Duodenal mucosa (tissue), 2 donors: ENCODE results near the gene SLC7A10.
A peak's percentile ranks its signal among the peaks of the same experiment; 100 is the strongest.

Experiments used
- H3K27ac ChIP-seq: one replicate; pipeline ENCODE4 v1.7.0; 2013; ENCODE audit warnings: low read depth, low read length
- H3K27me3 ChIP-seq, 2 donors: one replicate each; pipeline ENCODE4 v1.7.0; 2013; ENCODE audit warnings: low read length in 2 of 2, control low read depth in 1 of 2; ENCODE audit not compliant: insufficient read depth in 2 of 2, control insufficient read depth in 1 of 2
- H3K36me3 ChIP-seq, 2 donors: one replicate each; pipeline ENCODE4 v1.7.0; 2013; ENCODE audit warnings: low read length in 2 of 2, control low read depth in 1 of 2; ENCODE audit not compliant: insufficient read depth in 2 of 2, control insufficient read depth in 1 of 2
- H3K4me1 ChIP-seq, 2 donors: one replicate each; pipeline ENCODE4 v1.7.0; 2013; ENCODE audit warnings: low read length in 2 of 2, control low read depth in 1 of 2; ENCODE audit not compliant: insufficient read depth in 2 of 2, control insufficient read depth in 1 of 2
- H3K4me3 ChIP-seq, 2 donors: one replicate each; pipeline ENCODE4 v1.7.0; 2013; ENCODE audit warnings: low read length in 2 of 2, low read depth in 1 of 2
- H3K9ac ChIP-seq, 2 donors: one replicate each; pipeline ENCODE4 v1.7.0; 2013; ENCODE audit warnings: low read length in 2 of 2, low read depth in 1 of 2
- H3K9me3 ChIP-seq, 2 donors: one replicate each; pipeline ENCODE4 v1.7.0; 2013; ENCODE audit warnings: low read length in 2 of 2, control low read depth in 1 of 2; ENCODE audit not compliant: control insufficient read depth in 1 of 2

SLC7A10 gene

GRCh38 chr19:33177417-33177979 lies 48.2 kb downstream of the SLC7A10 start:
- Histone ChIP-seq H3K4me1 (peaks cover 16 to 23% of the 10 kb centered on the region in 2 donors), H3K4me3 (peak overlapping the region; percentile 70 to 92), H3K9ac (peak overlapping the region; percentile 21 to 38), H3K27me3 (no peaks in the 10 kb centered on the region), H3K27ac (peak overlapping the region; percentile 76), H3K9me3 (no peaks in the 10 kb centered on the region), H3K36me3 (no peaks in the 10 kb centered on the region)

- Histone ChIP-seq H3K36me3 (no peaks in the 10 kb centered on the region), H3K4me1 (peaks cover 21 to 23% of the 10 kb centered on the region in 2 donors), H3K27ac (peak overlapping the region; percentile 89), H3K27me3 (no peaks in the 10 kb centered on the region), H3K9me3 (no peaks in the 10 kb centered on the region), H3K9ac (peak overlapping the region; percentile 78 to 94), H3K4me3 (peak overlapping the region; percentile 89 to 92)
These were observed 48.8 kb downstream of the SLC7A10 start for GRCh38 chr19:33176670-33177416.

- Histone ChIP-seq H3K36me3 (no peaks in the 10 kb centered on the region), H3K27ac (peak overlapping the region; percentile 89), H3K27me3 (no peaks in the 10 kb centered on the region), H3K9me3 (no peaks in the 10 kb centered on the region), H3K9ac (peak overlapping the region; percentile 78 to 94), H3K4me3 (peak overlapping the region; percentile 89 to 92), H3K4me1 (peaks cover 23 to 25% of the 10 kb centered on the region in 2 donors)
These were observed 49.6 kb downstream of the SLC7A10 start for GRCh38 chr19:33175886-33176669.

GRCh38 chr19:33175156-33175782 lies 50.4 kb downstream of the SLC7A10 start:
- Histone ChIP-seq H3K36me3 (no peaks in the 10 kb centered on the region), H3K4me1 (peaks cover 23 to 25% of the 10 kb centered on the region in 2 donors), H3K27ac (no peak overlapping the region), H3K4me3 (peak overlapping the region; percentile 89 to 92), H3K9me3 (no peaks in the 10 kb centered on the region), H3K27me3 (no peaks in the 10 kb centered on the region), H3K9ac (no peak overlapping the region)

- Histone ChIP-seq H3K27me3 (no peaks in the 10 kb centered on the region), H3K36me3 (no peaks in the 10 kb centered on the region), H3K27ac (no peak overlapping the region), H3K4me1 (peaks cover 23 to 25% of the 10 kb centered on the region in 2 donors), H3K9me3 (no peaks in the 10 kb centered on the region), H3K9ac (no peak overlapping the region), H3K4me3 (no peak overlapping the region)
These were observed 51.5 kb downstream of the SLC7A10 start for GRCh38 chr19:33174186-33174585.

GRCh38 chr19:33171916-33172359 lies 53.7 kb downstream of the SLC7A10 start:
- Histone ChIP-seq H3K4me3 (no peak overlapping the region), H3K27me3 (no peaks in the 10 kb centered on the region), H3K4me1 (peaks cover 16 to 19% of the 10 kb centered on the region in 2 donors), H3K9me3 (no peaks in the 10 kb centered on the region), H3K27ac (no peak overlapping the region), H3K36me3 (no peaks in the 10 kb centered on the region), H3K9ac (no peak overlapping the region)

GRCh38 chr19:33171222-33171795 lies 54.3 kb downstream of the SLC7A10 start:
- H3K4me3 ChIP-seq = no peak overlapping the region
- H3K9ac ChIP-seq = no peak overlapping the region
- H3K9me3 ChIP-seq = no peaks in the 10 kb centered on the region
- H3K36me3 ChIP-seq = no peaks in the 10 kb centered on the region
- H3K27ac ChIP-seq = no peak overlapping the region
- peaks cover 16 to 19% of the 10 kb centered on the region in 2 donors for H3K4me1 ChIP-seq
- H3K27me3 ChIP-seq = no peaks in the 10 kb centered on the region

- Histone ChIP-seq H3K4me1 (peaks cover 5 to 9% of the 10 kb centered on the region in 2 donors), H3K27me3 (no peaks in the 10 kb centered on the region), H3K36me3 (no peaks in the 10 kb centered on the region), H3K4me3 (no peak overlapping the region), H3K27ac (no peak overlapping the region), H3K9me3 (no peaks in the 10 kb centered on the region), H3K9ac (no peak overlapping the region)
These were observed 57.1 kb downstream of the SLC7A10 start for GRCh38 chr19:33168528-33168927.

GRCh38 chr19:33167438-33167837 lies 58.2 kb downstream of the SLC7A10 start:
- Histone ChIP-seq H3K9ac (no peak overlapping the region), H3K36me3 (no peaks in the 10 kb centered on the region), H3K4me3 (no peak overlapping the region), H3K4me1 (peaks cover 0 to 9% of the 10 kb centered on the region in 2 donors), H3K9me3 (no peaks in the 10 kb centered on the region), H3K27ac (no peak overlapping the region), H3K27me3 (no peaks in the 10 kb centered on the region)
